Measurements from ENCODE around the gene UBE2D2.
A peak's percentile ranks its signal among the peaks of the same experiment; 100 is the strongest.

DNA sequence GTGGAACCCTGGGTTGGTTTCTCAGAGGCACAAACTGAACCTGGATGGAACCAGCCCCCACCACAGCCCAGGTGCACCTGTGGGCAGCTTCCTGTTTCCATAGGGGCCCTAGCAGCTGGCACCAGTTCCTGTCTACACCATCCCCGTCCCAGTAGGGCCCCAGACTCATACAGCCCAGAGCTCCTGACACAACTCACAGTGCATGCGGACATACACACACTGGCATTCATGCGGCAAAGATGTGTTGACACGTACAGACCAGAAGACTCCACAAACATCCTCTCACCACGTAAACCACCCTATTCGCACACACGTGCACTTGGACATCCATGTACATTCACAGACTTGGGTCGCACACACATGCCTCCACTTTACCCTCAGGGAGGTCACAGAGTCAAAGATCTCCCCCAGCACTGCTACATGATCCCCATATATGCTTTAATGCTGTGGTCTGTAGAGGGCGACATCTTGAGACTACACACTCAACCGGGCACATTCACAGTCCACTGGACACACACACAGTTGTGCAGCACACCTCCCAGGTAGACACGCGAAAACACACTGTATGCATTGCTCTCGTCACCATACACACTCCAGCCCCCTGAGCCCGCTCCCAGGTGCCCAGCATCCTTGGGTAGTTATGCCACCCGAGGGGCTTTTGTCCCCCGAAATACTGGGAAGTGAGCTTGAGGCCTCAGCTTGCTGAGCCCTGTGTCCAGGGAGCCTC, 109.4 kb downstream of the UBE2D2 start:
- TF ChIP-seq POLR2A (IDR thresholded peaks at IDR 0.05) (no peak), POLR2AphosphoS5 (IDR thresholded peaks at IDR 0.05) (no peak)
- TF ChIP-seq, protein P1, sequence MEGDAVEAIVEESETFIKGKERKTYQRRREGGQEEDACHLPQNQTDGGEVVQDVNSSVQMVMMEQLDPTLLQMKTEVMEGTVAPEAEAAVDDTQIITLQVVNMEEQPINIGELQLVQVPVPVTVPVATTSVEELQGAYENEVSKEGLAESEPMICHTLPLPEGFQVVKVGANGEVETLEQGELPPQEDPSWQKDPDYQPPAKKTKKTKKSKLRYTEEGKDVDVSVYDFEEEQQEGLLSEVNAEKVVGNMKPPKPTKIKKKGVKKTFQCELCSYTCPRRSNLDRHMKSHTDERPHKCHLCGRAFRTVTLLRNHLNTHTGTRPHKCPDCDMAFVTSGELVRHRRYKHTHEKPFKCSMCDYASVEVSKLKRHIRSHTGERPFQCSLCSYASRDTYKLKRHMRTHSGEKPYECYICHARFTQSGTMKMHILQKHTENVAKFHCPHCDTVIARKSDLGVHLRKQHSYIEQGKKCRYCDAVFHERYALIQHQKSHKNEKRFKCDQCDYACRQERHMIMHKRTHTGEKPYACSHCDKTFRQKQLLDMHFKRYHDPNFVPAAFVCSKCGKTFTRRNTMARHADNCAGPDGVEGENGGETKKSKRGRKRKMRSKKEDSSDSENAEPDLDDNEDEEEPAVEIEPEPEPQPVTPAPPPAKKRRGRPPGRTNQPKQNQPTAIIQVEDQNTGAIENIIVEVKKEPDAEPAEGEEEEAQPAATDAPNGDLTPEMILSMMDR (IDR thresholded peaks at IDR 0.05) = peak in 1 of 4 experiments; percentile 21

All from gastroesophageal sphincter (tissue), 3 donors.